Measurements from ENCODE around the gene PTBP2. TPM values are rescaled to one million over a fixed set of nuclear protein-coding genes. Genes with fewer than 3 reads are reported as not detected.

PTBP2 gene
- 67.2 TPM for polyA plus RNA-seq (2013, experiment 1 of 2)
- polyA plus RNA-seq (2013, experiment 2 of 2): 69.7 TPM

- H3K79me1 ChIP-seq (ENCODE audit: low read depth, low read length): peaks cover 3% of the 10 kb centered on the region
- peak within 1 kb of the TSS; percentile 87 for H2BK120ac ChIP-seq (ENCODE audit: low read depth, low read length)
- peak within 1 kb of the TSS; percentile 84 for H2BK12ac ChIP-seq (ENCODE audit: low read length)
- peak within 1 kb of the TSS; percentile 75 for H2BK15ac ChIP-seq (ENCODE audit: low read length)
- peak within 1 kb of the TSS; percentile 78 for H3K4me2 ChIP-seq (ENCODE audit: insufficient read depth, low read length, poor library complexity, severe bottlenecking)
- H2BK5ac ChIP-seq (ENCODE audit: low read length): peak within 1 kb of the TSS; percentile 100
- H3K4ac ChIP-seq (ENCODE audit: low read length): no peak within 1 kb of the TSS
- WGBS, 2 donors (ENCODE audit: extremely low coverage in 2 of 2, insufficient read length in 2 of 2, insufficient replicate concordance in 1 of 2): no CpG with 5 or more reads among the region's 75 CpGs
- peaks cover 0 to 18% of the 10 kb centered on the region in 2 donors for H3K9me3 ChIP-seq (replicated peaks in 1 of 2; ENCODE audit: control insufficient read depth in 2 of 2, insufficient read depth in 1 of 2, low read depth in 1 of 2, low read length in 2 of 2)
- H3K27ac ChIP-seq (replicated peaks; ENCODE audit: low read length): peak within 1 kb of the TSS; percentile 80
- peak within 1 kb of the TSS; percentile 85 for H3K9ac ChIP-seq (ENCODE audit: low read depth, low read length, poor library complexity)
- H3K4me3 ChIP-seq (ENCODE audit: low read length in 2 of 2): peak within 1 kb of the TSS; percentile 91 to 93
- H4K8ac ChIP-seq (ENCODE audit: low read depth, low read length): no peak within 1 kb of the TSS
- no peaks in the 10 kb centered on the region for H3K27me3 ChIP-seq (ENCODE audit: control insufficient read depth in 3 of 3, insufficient read depth in 3 of 3, low read depth in 1 of 3, low read length in 3 of 3)
- peaks cover 3 to 40% of the 10 kb centered on the region in 2 donors for H3K36me3 ChIP-seq (replicated peaks in 1 of 2; ENCODE audit: control insufficient read depth in 2 of 2, insufficient read depth in 2 of 2, low read length in 2 of 2)
- peak within 1 kb of the TSS; percentile 71 for H2AK5ac ChIP-seq (ENCODE audit: low read depth, low read length)
- DNase-seq (ENCODE audit: low spot score): peak; percentile 82
- peaks cover 3 to 4% of the 10 kb centered on the region in 2 donors for H3K4me1 ChIP-seq (ENCODE audit: control insufficient read depth in 2 of 2, insufficient read depth in 1 of 2, low read depth in 1 of 2, low read length in 2 of 2)
- peak within 1 kb of the TSS; percentile 89 for H3K23ac ChIP-seq (ENCODE audit: low read depth, low read length, poor library complexity)
- peak within 1 kb of the TSS; percentile 89 for H3K14ac ChIP-seq (ENCODE audit: low read length)
- no peak within 1 kb of the TSS for H4K91ac ChIP-seq (ENCODE audit: low read depth, low read length, poor library complexity)
- H2AFZ ChIP-seq (ENCODE audit: low read length): peak within 1 kb of the TSS; percentile 93
- peak within 1 kb of the TSS; percentile 98 for H3K18ac ChIP-seq (ENCODE audit: low read length)
Observed at GRCh38 chr1:96721416-96722160, at the start of gene PTBP2. Gene PTBP2 (plus strand): TSS chr1:96721784. CDS start chr1:96721865, 81 bp downstream.

- Histone ChIP-seq H2BK120ac (ENCODE audit: low read depth, low read length) (no peak overlapping the region), H2BK15ac (ENCODE audit: low read length) (no peak overlapping the region), H3K18ac (ENCODE audit: low read length) (no peak overlapping the region), H3K14ac (ENCODE audit: low read length) (no peak overlapping the region), H4K8ac (ENCODE audit: low read depth, low read length) (no peak overlapping the region), H2BK12ac (ENCODE audit: low read length) (no peak overlapping the region), H3K4ac (ENCODE audit: low read length) (no peak overlapping the region), H3K36me3 (replicated peaks in 1 of 2; ENCODE audit: control insufficient read depth in 2 of 2, insufficient read depth in 2 of 2, low read length in 2 of 2) (no peaks in the 10 kb centered on the region), H3K27ac (replicated peaks; ENCODE audit: low read length) (no peak overlapping the region), H4K91ac (ENCODE audit: low read depth, low read length, poor library complexity) (no peak overlapping the region), H2AFZ (ENCODE audit: low read length) (no peak overlapping the region), H3K9me3 (replicated peaks in 1 of 2; ENCODE audit: control insufficient read depth in 2 of 2, insufficient read depth in 1 of 2, low read depth in 1 of 2, low read length in 2 of 2) (peaks cover 0 to 7% of the 10 kb centered on the region in 2 donors), H3K4me1 (ENCODE audit: control insufficient read depth in 2 of 2, insufficient read depth in 1 of 2, low read depth in 1 of 2, low read length in 2 of 2) (no peaks in the 10 kb centered on the region), H3K27me3 (ENCODE audit: control insufficient read depth in 3 of 3, insufficient read depth in 3 of 3, low read depth in 1 of 3, low read length in 3 of 3) (no peaks in the 10 kb centered on the region), H3K23ac (ENCODE audit: low read depth, low read length, poor library complexity) (no peak overlapping the region), H3K79me1 (ENCODE audit: low read depth, low read length) (no peaks in the 10 kb centered on the region), H2BK5ac (ENCODE audit: low read length) (no peak overlapping the region), H3K4me2 (ENCODE audit: insufficient read depth, low read length, poor library complexity, severe bottlenecking) (no peak overlapping the region), H2AK5ac (ENCODE audit: low read depth, low read length) (no peak overlapping the region), H3K4me3 (ENCODE audit: low read length in 2 of 2) (no peak overlapping the region), H3K9ac (ENCODE audit: low read depth, low read length, poor library complexity) (no peak overlapping the region)
- no CpG with 5 or more reads among the region's 1 CpG for WGBS, 2 donors (ENCODE audit: extremely low coverage in 2 of 2, insufficient read length in 2 of 2, insufficient replicate concordance in 1 of 2)
- DNase-seq (ENCODE audit: low spot score): no peak
Observed at GRCh38 chr1:96674915-96675314, 46.7 kb upstream of the PTBP2 start.

GRCh38 chr1:96682056-96682455 lies 39.5 kb upstream of the PTBP2 start:
- no peak overlapping the region for H2BK15ac ChIP-seq (ENCODE audit: low read length)
- H3K23ac ChIP-seq (ENCODE audit: low read depth, low read length, poor library complexity): no peak overlapping the region
- H3K9me3 ChIP-seq (replicated peaks in 1 of 2; ENCODE audit: control insufficient read depth in 2 of 2, insufficient read depth in 1 of 2, low read depth in 1 of 2, low read length in 2 of 2): no peaks in the 10 kb centered on the region
- no peaks in the 10 kb centered on the region for H3K4me1 ChIP-seq (ENCODE audit: control insufficient read depth in 2 of 2, insufficient read depth in 1 of 2, low read depth in 1 of 2, low read length in 2 of 2)
- no peaks in the 10 kb centered on the region for H3K79me1 ChIP-seq (ENCODE audit: low read depth, low read length)
- no peak overlapping the region for H3K27ac ChIP-seq (replicated peaks; ENCODE audit: low read length)
- H2BK12ac ChIP-seq (ENCODE audit: low read length): no peak overlapping the region
- H3K9ac ChIP-seq (ENCODE audit: low read depth, low read length, poor library complexity): no peak overlapping the region
- no peaks in the 10 kb centered on the region for H3K27me3 ChIP-seq (ENCODE audit: control insufficient read depth in 3 of 3, insufficient read depth in 3 of 3, low read depth in 1 of 3, low read length in 3 of 3)
- H2AK5ac ChIP-seq (ENCODE audit: low read depth, low read length): no peak overlapping the region
- no peak overlapping the region for H2BK120ac ChIP-seq (ENCODE audit: low read depth, low read length)
- DNase-seq (ENCODE audit: low spot score): no peak
- no peak overlapping the region for H3K14ac ChIP-seq (ENCODE audit: low read length)
- no peak overlapping the region for H3K4ac ChIP-seq (ENCODE audit: low read length)
- WGBS, 2 donors (ENCODE audit: extremely low coverage in 2 of 2, insufficient read length in 2 of 2, insufficient replicate concordance in 1 of 2): no CpG with 5 or more reads among the region's 6 CpGs
- no peaks in the 10 kb centered on the region for H3K36me3 ChIP-seq (replicated peaks in 1 of 2; ENCODE audit: control insufficient read depth in 2 of 2, insufficient read depth in 2 of 2, low read length in 2 of 2)
- H3K18ac ChIP-seq (ENCODE audit: low read length): no peak overlapping the region
- no peak overlapping the region for H3K4me3 ChIP-seq (ENCODE audit: low read length in 2 of 2)
- H4K91ac ChIP-seq (ENCODE audit: low read depth, low read length, poor library complexity): no peak overlapping the region
- no peak overlapping the region for H4K8ac ChIP-seq (ENCODE audit: low read depth, low read length)
- H2AFZ ChIP-seq (ENCODE audit: low read length): no peak overlapping the region
- no peak overlapping the region for H2BK5ac ChIP-seq (ENCODE audit: low read length)
- H3K4me2 ChIP-seq (ENCODE audit: insufficient read depth, low read length, poor library complexity, severe bottlenecking): no peak overlapping the region

- H3K27ac ChIP-seq (replicated peaks; ENCODE audit: low read length): no peak overlapping the region
- no peak overlapping the region for H4K8ac ChIP-seq (ENCODE audit: low read depth, low read length)
- H3K18ac ChIP-seq (ENCODE audit: low read length): no peak overlapping the region
- H3K4ac ChIP-seq (ENCODE audit: low read length): no peak overlapping the region
- no peak for DNase-seq (ENCODE audit: low spot score)
- H3K36me3 ChIP-seq (replicated peaks in 1 of 2; ENCODE audit: control insufficient read depth in 2 of 2, insufficient read depth in 2 of 2, low read length in 2 of 2): no peaks in the 10 kb centered on the region
- H2BK120ac ChIP-seq (ENCODE audit: low read depth, low read length): no peak overlapping the region
- no peak overlapping the region for H2AK5ac ChIP-seq (ENCODE audit: low read depth, low read length)
- no peak overlapping the region for H2BK5ac ChIP-seq (ENCODE audit: low read length)
- WGBS, 2 donors (ENCODE audit: extremely low coverage in 2 of 2, insufficient read length in 2 of 2, insufficient replicate concordance in 1 of 2): no CpG with 5 or more reads among the region's 2 CpGs
- H4K91ac ChIP-seq (ENCODE audit: low read depth, low read length, poor library complexity): no peak overlapping the region
- H3K27me3 ChIP-seq (ENCODE audit: control insufficient read depth in 3 of 3, insufficient read depth in 3 of 3, low read depth in 1 of 3, low read length in 3 of 3): no peaks in the 10 kb centered on the region
- H2BK12ac ChIP-seq (ENCODE audit: low read length): no peak overlapping the region
- no peaks in the 10 kb centered on the region for H3K4me1 ChIP-seq (ENCODE audit: control insufficient read depth in 2 of 2, insufficient read depth in 1 of 2, low read depth in 1 of 2, low read length in 2 of 2)
- H3K79me1 ChIP-seq (ENCODE audit: low read depth, low read length): no peaks in the 10 kb centered on the region
- no peak overlapping the region for H3K4me2 ChIP-seq (ENCODE audit: insufficient read depth, low read length, poor library complexity, severe bottlenecking)
- no peak overlapping the region for H2BK15ac ChIP-seq (ENCODE audit: low read length)
- H3K23ac ChIP-seq (ENCODE audit: low read depth, low read length, poor library complexity): no peak overlapping the region
- H3K9me3 ChIP-seq (replicated peaks in 1 of 2; ENCODE audit: control insufficient read depth in 2 of 2, insufficient read depth in 1 of 2, low read depth in 1 of 2, low read length in 2 of 2): no peaks in the 10 kb centered on the region
- H3K9ac ChIP-seq (ENCODE audit: low read depth, low read length, poor library complexity): no peak overlapping the region
- no peak overlapping the region for H3K4me3 ChIP-seq (ENCODE audit: low read length in 2 of 2)
- no peak overlapping the region for H3K14ac ChIP-seq (ENCODE audit: low read length)
- no peak overlapping the region for H2AFZ ChIP-seq (ENCODE audit: low read length)
Observed at GRCh38 chr1:96683931-96684330, 37.7 kb upstream of the PTBP2 start.

Measured in neuronal stem cell (in vitro differentiated cells).